MCF 10A (cell line): ENCODE results near the gene CRADD. TPM values are rescaled to one million over a fixed set of nuclear protein-coding genes. Genes with fewer than 3 reads are reported as not detected.

Experiments
- BruUV-seq: library from RNA; stranded (reverse); fragments of 400-500 nt; replicated peaks from 2 replicates; lab custom pipeline; 2021; lab: Mats Ljungman, UMichigan
- CTCF ChIA-PET: fragments of 300-600 bp; sonication (Branson Sonifier 250); formaldehyde crosslinking; extraction: SDS; loops from one replicate; lab custom pipeline; 2021; ENCODE audit warnings: antibody characterized with exemption, inconsistent platforms; lab: Yijun Ruan, JAX
- POLR2A ChIA-PET: fragments of 300-600, 350-650 bp; sonication (Branson Sonifier 250); formaldehyde crosslinking; extraction: SDS; loops from one replicate; lab custom pipeline; 2020; ENCODE audit warnings: antibody characterized with exemption, inconsistent platforms; lab: Yijun Ruan, JAX
- DNase-seq: peaks from one replicate; pipeline ENCODE4 v3.0.0-alpha.2; 2018; ENCODE audit not compliant: unreplicated experiment
- H3K27ac Mint-ChIP-seq: one replicate; pipeline ENCODE4 v1.8.0; 2022; ENCODE audit warnings: mild to moderate bottlenecking, low read depth, mixed read lengths; ENCODE audit not compliant: unreplicated experiment
- H3K27me3 Mint-ChIP-seq: one replicate; pipeline ENCODE4 v1.8.0; 2022; ENCODE audit warnings: mixed read lengths; ENCODE audit not compliant: insufficient read depth, unreplicated experiment
- H3K36me3 Mint-ChIP-seq: one replicate; pipeline ENCODE4 v1.8.0; 2022; ENCODE audit warnings: mild to moderate bottlenecking, moderate library complexity, mixed read lengths; ENCODE audit not compliant: insufficient read depth, unreplicated experiment
- H3K4me1 Mint-ChIP-seq: one replicate; pipeline ENCODE4 v1.8.0; 2022; ENCODE audit warnings: mixed read lengths; ENCODE audit not compliant: insufficient read depth, unreplicated experiment
- H3K4me3 Mint-ChIP-seq: one replicate; pipeline ENCODE4 v1.8.0; 2022; ENCODE audit warnings: mild to moderate bottlenecking, moderate library complexity, mixed read lengths; ENCODE audit not compliant: unreplicated experiment
- H3K9me3 Mint-ChIP-seq: one replicate; pipeline ENCODE4 v1.8.0; 2022; ENCODE audit warnings: mixed read lengths; ENCODE audit not compliant: unreplicated experiment
- intact Hi-C: fragments of 100-400 bp; cut with micrococcal nuclease; formaldehyde crosslinking; loops from 2 replicates; pipeline ENCODE4 v1.14.1; 2022
- total RNA-seq: library from RNA; stranded (reverse); gene quantifications from 2 replicates; pipeline ENCODE4 v1.2.3, GENCODE V29; 2022
- TF ChIP-seq, protein P1 (sequence below): fragments of 200-600 bp; IDR thresholded peaks from one replicate; pipeline ENCODE4 v1.8.0; 2022; ENCODE audit warnings: antibody characterized with exemption, mild to moderate bottlenecking; ENCODE audit not compliant: unreplicated experiment

Gene CRADD
- total RNA-seq, 1 experiment from 2014 or later: 15.4 TPM

DNA sequence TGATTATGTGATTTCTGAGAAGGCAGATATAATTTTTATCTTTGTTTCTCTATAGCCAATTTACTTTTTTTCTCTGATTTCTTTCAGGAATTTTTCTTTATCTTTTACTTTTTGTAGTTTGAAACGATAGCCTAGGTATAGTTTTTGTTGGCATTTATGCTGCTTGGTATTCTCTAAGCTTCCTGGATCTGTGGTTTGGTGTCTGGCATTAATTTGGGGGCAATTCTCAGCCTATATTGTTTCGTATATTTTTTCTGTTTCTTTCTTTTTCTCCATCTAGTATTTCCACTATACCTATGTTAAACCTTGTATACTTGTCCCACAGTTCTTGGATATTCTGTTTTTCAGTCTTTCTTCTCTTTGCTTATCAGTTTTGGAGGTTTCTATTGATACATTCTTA is 45.0 kb downstream of the CRADD start:
- Mint-ChIP-seq H3K27ac (no peak overlapping the region), H3K4me3 (no peak overlapping the region), H3K4me1 (peaks cover 12% of the 10 kb centered on the region), H3K27me3 (no peaks in the 10 kb centered on the region), H3K9me3 (no peaks in the 10 kb centered on the region), H3K36me3 (no peaks in the 10 kb centered on the region)
- CTCF ChIA-PET: interaction anchor here (0.6 kb wide), 1 partner anchor 353 kb away, joined by 3 read pairs; no protein-coding TSS in a partner anchor
- BruUV-seq: no TSS peak
- TF ChIP-seq, protein P1, sequence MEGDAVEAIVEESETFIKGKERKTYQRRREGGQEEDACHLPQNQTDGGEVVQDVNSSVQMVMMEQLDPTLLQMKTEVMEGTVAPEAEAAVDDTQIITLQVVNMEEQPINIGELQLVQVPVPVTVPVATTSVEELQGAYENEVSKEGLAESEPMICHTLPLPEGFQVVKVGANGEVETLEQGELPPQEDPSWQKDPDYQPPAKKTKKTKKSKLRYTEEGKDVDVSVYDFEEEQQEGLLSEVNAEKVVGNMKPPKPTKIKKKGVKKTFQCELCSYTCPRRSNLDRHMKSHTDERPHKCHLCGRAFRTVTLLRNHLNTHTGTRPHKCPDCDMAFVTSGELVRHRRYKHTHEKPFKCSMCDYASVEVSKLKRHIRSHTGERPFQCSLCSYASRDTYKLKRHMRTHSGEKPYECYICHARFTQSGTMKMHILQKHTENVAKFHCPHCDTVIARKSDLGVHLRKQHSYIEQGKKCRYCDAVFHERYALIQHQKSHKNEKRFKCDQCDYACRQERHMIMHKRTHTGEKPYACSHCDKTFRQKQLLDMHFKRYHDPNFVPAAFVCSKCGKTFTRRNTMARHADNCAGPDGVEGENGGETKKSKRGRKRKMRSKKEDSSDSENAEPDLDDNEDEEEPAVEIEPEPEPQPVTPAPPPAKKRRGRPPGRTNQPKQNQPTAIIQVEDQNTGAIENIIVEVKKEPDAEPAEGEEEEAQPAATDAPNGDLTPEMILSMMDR: no peak
- POLR2A ChIA-PET: interaction anchor here (2.5 kb wide), 1 partner anchor 19 kb away, joined by 11 read pairs; no protein-coding TSS in a partner anchor
- intact Hi-C loops: no loop called here
- DNase-seq: no peak

DNA sequence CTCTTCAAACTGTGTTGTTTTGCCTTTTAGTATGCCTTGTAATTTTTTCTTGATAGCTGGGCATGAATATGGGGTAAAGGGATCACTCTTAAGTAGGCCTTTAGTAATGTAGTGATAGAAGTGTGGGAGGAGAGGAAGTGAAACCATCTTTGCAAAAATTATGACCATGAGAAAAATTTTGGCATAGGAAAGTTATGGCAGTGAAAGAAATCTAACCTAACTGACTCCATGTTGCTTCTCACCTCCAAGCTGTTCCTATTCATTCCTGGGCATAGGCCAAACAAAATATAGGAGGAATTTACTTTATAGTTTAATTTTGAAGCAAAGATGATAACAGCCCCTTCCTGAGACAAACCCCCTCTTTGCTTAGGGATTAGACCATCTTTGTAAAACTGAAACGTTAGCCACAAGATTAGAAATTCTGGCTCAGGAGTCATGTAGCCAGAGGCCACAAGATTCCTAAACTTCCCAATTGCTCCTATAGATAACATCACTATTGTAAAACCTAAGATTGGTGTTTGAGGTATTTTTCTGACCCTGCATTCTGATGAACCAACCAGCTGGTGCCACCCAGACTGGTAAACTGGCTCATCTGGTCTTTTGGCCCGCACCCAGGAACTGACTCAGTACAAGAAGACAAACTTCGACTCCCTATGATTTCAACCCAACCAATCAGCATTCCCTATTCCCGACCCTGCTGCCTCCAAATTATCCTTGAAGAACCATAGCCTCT is 45.8 kb downstream of the CRADD start:
- peak; percentile 91 for DNase-seq
- CTCF ChIA-PET: interaction anchor here (0.9 to 1.3 kb wide), 3 partner anchors 43 to 226 kb away, joined by 3 to 5 read pairs (median 4); no protein-coding TSS in a partner anchor
- Mint-ChIP-seq H3K9me3 (no peaks in the 10 kb centered on the region), H3K4me1 (peaks cover 12% of the 10 kb centered on the region), H3K27me3 (no peaks in the 10 kb centered on the region), H3K36me3 (no peaks in the 10 kb centered on the region), H3K4me3 (peak overlapping the region; percentile 64), H3K27ac (no peak overlapping the region)
- intact Hi-C loops: no loop called here
- TF ChIP-seq, protein P1: no peak
- BruUV-seq: no TSS peak
- POLR2A ChIA-PET: interaction anchor here (0.6 to 2.5 kb wide), 8 partner anchors 10 to 152 kb away, joined by 3 to 11 read pairs (median 4); partner anchors contain the start of gene CRADD

DNA sequence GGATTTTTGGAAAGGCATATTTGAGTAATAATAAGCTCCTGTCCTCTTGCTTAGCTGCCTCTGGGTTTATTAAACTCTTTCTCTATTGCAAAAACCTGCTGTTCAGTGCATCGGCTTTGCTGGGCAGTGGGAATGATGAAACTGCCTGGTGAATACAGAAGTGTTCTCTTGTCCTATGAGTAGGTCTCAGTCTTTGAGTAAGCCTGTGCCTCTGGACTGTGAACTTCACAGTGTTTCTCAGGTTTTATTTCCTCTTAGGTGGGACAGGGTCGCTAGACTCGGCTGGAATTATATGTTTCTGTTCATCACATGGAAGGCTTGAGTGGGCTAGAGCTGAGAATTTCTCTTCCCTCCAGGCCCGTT is 46.4 kb downstream of the CRADD start:
- POLR2A ChIA-PET: interaction anchor here (0.7 to 2.5 kb wide), 6 partner anchors 11 to 152 kb away, joined by 3 to 11 read pairs (median 4); partner anchors contain the start of gene CRADD
- intact Hi-C loops: no loop called here

DNA sequence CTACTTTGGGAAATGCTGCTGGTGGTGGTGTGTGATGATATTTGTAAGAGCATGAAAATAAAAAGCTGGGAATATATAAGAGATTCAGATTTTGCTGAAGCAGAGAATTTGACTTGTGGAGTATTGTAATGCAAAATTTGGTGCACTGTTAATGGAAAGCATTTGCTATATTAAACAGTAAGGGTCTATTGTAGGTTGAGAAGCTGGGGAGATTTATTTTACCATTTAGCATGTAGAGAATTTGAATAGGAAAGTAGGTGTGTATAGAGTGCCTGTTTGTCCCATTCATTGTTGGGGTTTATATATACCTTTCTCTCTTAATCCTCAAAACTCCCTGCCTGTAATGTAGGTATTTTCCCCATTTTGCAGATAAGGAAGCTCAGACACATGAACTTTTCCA is 48.4 kb downstream of the CRADD start:
- TF ChIP-seq, protein P1: no peak
- H3K4me1 Mint-ChIP-seq: peaks cover 12% of the 10 kb centered on the region
- no peaks in the 10 kb centered on the region for H3K36me3 Mint-ChIP-seq
- no peak overlapping the region for H3K4me3 Mint-ChIP-seq
- H3K27me3 Mint-ChIP-seq: no peaks in the 10 kb centered on the region
- BruUV-seq: no TSS peak
- ChIA-PET CTCF (interaction anchor here (0.6 to 1.2 kb wide), 2 partner anchors 16 to 27 kb away, joined by 3 to 4 read pairs; no protein-coding TSS in a partner anchor), POLR2A (interaction anchor here (2.1 kb wide), 1 partner anchor 16 kb away, joined by 8 read pairs; no protein-coding TSS in a partner anchor)
- H3K27ac Mint-ChIP-seq: no peak overlapping the region
- no peaks in the 10 kb centered on the region for H3K9me3 Mint-ChIP-seq
- intact Hi-C loops: no loop called here
- DNase-seq: no peak

More for the DNA sequence above, 46.4 kb downstream of the CRADD start:
- peak overlapping the region; percentile 64 for H3K4me3 Mint-ChIP-seq
- H3K27me3 Mint-ChIP-seq: no peaks in the 10 kb centered on the region
- no TSS peak for BruUV-seq
- no peaks in the 10 kb centered on the region for H3K9me3 Mint-ChIP-seq
- DNase-seq: no peak
- TF ChIP-seq, protein P1: no peak
- CTCF ChIA-PET: interaction anchor here (0.9 to 1.3 kb wide), 3 partner anchors 43 to 226 kb away, joined by 3 to 5 read pairs (median 4); no protein-coding TSS in a partner anchor
- H3K4me1 Mint-ChIP-seq: peaks cover 12% of the 10 kb centered on the region
- no peak overlapping the region for H3K27ac Mint-ChIP-seq
- H3K36me3 Mint-ChIP-seq: no peaks in the 10 kb centered on the region
